ENCODE measurements around the gene DHX29.

Gene DHX29

DNA sequence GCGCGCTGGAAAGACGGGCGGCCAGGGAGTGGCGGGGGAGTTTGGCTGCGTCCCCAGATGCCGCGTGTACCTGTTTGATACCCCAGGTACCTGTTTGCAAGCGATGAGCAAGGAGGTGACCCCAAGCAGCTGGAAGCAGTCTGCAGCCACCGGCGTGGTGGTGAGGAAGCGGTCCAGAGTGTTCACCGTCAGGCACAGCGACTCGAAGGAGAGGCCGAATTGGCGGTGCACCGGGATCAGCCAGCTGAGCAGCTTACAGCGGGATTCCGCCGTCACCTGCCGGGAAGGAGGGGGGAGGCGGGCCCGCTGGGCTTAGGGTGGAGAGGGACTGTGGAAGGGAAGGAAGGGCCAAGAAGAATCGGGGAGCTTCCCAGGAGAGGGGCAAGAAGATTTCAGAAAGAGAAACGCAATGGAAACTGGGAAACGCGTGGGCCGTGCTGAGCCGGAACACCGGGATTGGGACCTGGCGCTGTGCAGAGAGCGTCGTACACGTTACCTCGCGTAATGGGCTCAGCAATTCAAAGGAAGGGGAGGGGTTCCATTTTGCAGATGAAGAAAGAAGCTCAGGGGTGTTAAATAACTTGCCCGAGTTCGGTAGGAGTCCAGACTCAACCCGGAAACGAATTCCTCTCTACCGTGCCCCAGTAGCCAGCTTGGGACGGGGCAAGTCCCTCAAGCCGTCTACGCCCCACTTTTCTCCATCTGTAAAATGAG, 75.1 kb downstream of the DHX29 start:
- peak overlapping the region; percentile 54 for H3K4me3 ChIP-seq (ENCODE audit: low read depth, low read length)
- no peak for DNase-seq (ENCODE audit: low read depth)
- TF ChIP-seq, protein P1, sequence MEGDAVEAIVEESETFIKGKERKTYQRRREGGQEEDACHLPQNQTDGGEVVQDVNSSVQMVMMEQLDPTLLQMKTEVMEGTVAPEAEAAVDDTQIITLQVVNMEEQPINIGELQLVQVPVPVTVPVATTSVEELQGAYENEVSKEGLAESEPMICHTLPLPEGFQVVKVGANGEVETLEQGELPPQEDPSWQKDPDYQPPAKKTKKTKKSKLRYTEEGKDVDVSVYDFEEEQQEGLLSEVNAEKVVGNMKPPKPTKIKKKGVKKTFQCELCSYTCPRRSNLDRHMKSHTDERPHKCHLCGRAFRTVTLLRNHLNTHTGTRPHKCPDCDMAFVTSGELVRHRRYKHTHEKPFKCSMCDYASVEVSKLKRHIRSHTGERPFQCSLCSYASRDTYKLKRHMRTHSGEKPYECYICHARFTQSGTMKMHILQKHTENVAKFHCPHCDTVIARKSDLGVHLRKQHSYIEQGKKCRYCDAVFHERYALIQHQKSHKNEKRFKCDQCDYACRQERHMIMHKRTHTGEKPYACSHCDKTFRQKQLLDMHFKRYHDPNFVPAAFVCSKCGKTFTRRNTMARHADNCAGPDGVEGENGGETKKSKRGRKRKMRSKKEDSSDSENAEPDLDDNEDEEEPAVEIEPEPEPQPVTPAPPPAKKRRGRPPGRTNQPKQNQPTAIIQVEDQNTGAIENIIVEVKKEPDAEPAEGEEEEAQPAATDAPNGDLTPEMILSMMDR (IDR thresholded peaks at IDR 0.05; ENCODE audit: low read depth, low read length): no peak
- TF ChIP-seq, protein P2, sequence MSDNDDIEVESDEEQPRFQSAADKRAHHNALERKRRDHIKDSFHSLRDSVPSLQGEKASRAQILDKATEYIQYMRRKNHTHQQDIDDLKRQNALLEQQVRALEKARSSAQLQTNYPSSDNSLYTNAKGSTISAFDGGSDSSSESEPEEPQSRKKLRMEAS (IDR thresholded peaks at IDR 0.05; ENCODE audit: low read depth, low read length): no peak
- TF ChIP-seq MYC (IDR thresholded peaks at IDR 0.05; ENCODE audit: low read depth, low read length) (no peak), POLR2A (IDR thresholded peaks at IDR 0.05; ENCODE audit: extremely low read depth, insufficient read length) (no peak)

DNA sequence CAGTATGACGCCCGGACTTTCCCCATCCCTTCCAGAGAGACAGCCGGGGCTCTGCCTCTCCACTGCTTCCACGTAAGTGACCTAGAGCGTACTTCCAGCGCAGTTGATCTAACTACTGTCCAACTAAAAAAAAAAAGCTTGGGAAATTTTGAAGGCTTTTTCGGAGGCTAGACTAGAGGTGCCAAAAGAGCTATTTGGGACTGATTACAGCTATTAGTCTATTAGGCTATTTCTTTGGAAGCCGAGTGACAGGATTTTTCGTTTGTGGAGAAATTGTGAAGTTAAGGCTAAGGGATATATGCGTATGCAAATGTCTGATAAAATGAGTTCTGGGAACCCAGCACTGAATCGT, 75.6 kb downstream of the DHX29 start:
- no peak overlapping the region for H3K4me3 ChIP-seq (ENCODE audit: low read depth, low read length)
- no peak for DNase-seq (ENCODE audit: low read depth)
- TF ChIP-seq, protein P2 (IDR thresholded peaks at IDR 0.05; ENCODE audit: low read depth, low read length): no peak
- TF ChIP-seq MYC (IDR thresholded peaks at IDR 0.05; ENCODE audit: low read depth, low read length): no peak
- TF ChIP-seq, protein P1 (IDR thresholded peaks at IDR 0.05; ENCODE audit: low read depth, low read length): no peak
- TF ChIP-seq POLR2A (IDR thresholded peaks at IDR 0.05; ENCODE audit: extremely low read depth, insufficient read length): no peak

DNA sequence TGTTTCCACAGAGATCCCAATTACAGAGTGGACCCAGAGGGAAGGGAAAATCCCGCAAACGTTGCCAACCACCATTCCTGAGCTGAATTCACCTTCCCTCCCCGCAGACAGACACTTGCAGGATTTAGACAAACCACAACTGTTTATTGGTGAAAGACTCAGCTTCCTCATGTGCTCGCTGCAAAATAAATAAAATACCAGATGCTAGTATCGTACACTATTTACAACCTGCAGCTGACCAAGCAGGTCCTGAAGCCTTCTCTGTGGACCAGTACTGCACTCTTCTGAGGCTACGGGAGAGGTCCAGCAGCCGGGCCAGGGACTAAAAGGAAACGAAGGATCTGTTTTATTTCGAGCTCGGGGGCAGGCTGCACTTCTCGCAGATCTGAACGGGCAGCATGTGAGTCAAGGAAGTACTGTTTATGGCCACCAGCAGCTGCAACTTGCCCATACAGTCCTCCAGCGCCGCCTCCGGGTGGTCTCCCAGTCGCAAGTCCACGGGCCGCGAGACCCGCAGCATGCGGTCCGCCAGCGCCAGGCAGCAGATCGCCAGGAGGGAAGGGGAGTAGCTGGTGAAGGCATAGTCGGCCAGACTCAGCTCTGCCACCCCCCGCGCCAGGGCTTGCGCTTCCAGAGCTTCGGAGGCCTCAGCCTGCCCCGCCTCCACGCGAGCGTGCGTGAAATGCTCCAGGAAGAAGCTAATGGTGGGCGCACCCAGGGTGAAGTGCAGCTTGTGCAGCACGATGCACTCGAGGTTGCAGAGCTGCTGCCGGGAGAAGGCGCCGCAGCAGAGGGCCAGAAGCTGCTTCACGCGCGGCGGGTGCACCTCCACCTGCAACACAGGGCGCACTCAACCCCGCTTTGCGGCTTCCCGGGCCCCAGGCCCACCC, 76.2 kb downstream of the DHX29 start:
- peak overlapping the region; percentile 48 for H3K4me3 ChIP-seq (ENCODE audit: low read depth, low read length)
- peak; percentile 65 for DNase-seq (ENCODE audit: low read depth)
- peak; percentile 44 for TF ChIP-seq MYC (IDR thresholded peaks at IDR 0.05; ENCODE audit: low read depth, low read length)
- TF ChIP-seq, protein P2 (IDR thresholded peaks at IDR 0.05; ENCODE audit: low read depth, low read length): no peak; the same call in 1 of the 2 replicates
- no peak for TF ChIP-seq POLR2A (IDR thresholded peaks at IDR 0.05; ENCODE audit: extremely low read depth, insufficient read length)

DNA sequence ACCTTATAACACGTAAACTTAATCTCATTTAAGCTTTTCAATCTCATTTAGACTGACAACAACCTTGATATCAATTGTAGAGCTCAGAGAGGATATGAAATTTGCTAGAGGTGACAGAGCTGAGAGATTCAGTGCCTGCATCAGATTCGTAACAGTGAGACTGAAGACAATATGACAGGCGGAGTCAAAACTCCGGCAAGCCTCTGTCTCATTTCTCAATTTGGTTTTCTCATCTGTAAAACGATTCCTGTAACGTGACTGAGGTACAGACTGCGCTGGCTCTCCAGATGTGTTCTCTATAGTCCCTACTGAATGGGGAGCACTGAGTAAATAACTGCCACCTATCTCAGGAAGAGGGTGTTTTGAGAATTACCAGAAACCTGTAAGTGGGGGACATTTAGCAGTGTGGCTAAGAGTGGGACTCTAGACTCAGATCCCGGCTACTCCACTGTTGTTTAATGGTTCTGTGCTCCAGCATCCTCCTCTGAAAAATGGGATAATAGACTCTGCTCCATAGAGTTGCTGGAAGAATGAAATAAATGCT, 77.3 kb downstream of the DHX29 start:
- no peak overlapping the region for H3K4me3 ChIP-seq (ENCODE audit: low read depth, low read length)
- no peak for DNase-seq (ENCODE audit: low read depth)
- TF ChIP-seq, protein P2 (IDR thresholded peaks at IDR 0.05; ENCODE audit: low read depth, low read length): no peak
- TF ChIP-seq, protein P1 (IDR thresholded peaks at IDR 0.05; ENCODE audit: low read depth, low read length): no peak
- TF ChIP-seq MYC (IDR thresholded peaks at IDR 0.05; ENCODE audit: low read depth, low read length) (no peak), POLR2A (IDR thresholded peaks at IDR 0.05; ENCODE audit: extremely low read depth, insufficient read length) (no peak)

DNA sequence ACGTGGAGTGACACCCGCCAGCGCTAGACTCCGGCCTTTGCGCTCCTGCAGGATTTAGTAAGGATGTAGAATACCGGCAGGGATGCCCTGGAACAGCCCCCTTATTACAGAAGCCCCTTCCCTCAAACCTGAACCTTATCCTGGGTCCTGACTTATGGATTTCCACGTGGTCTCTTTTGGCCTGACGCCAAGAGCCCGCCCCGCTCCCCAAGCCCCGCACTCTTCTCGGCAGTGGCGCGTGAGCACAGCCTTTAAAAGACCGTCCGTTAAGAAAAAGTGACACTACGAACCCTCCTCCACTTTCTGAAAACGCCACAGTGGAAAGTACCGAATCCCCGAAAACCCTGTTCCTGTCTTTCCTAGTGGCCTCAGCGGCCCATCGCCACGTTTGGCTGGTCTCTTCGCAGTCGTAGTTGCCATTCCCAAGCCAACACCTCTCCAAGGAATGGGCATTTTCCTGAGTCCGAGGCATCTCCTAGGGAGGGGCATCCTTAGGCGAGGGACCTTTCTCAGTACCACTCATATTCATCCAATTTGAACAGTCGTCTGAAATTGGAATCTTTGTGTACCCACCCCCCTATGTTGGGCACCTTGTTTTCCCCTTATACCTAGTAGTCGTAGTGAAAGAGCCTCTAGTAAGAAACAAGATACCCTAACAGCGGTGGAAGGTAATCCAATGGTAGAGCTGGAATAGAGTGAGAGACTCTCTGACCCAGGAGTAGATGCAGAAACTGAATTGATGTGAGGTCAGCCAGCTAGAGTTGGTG, 79.6 kb downstream of the DHX29 start:
- DNase-seq (ENCODE audit: low read depth): no peak
- TF ChIP-seq POLR2A (IDR thresholded peaks at IDR 0.05; ENCODE audit: extremely low read depth, insufficient read length) (no peak), MYC (IDR thresholded peaks at IDR 0.05; ENCODE audit: low read depth, low read length) (no peak)
- TF ChIP-seq, protein P1 (IDR thresholded peaks at IDR 0.05; ENCODE audit: low read depth, low read length): no peak
- TF ChIP-seq, protein P2 (IDR thresholded peaks at IDR 0.05; ENCODE audit: low read depth, low read length): no peak
- H3K4me3 ChIP-seq (ENCODE audit: low read depth, low read length): peak overlapping the region; percentile 32
